PC-3 (cell line): ENCODE data around the gene SLCO2B1. TPM values are rescaled to one million over a fixed set of nuclear protein-coding genes. Genes with fewer than 3 reads are reported as not detected.

Experiments used
- ATAC-seq: fragments of 200-7000 bp; cut with Tn5 transposase; 2 replicates; pipeline ENCODE4 v1.9.1; 2020; ENCODE audit warnings: mild to moderate bottlenecking, moderate library complexity
- BruUV-seq: library from RNA; stranded (reverse); fragments of 400-500 nt; replicated peaks from 2 replicates; lab custom pipeline; 2021; lab: Mats Ljungman, UMichigan
- CTCF ChIA-PET: fragments of 300-600 bp; sonication (Branson Sonifier 250); formaldehyde crosslinking; loops from one replicate; lab custom pipeline; 2022; ENCODE audit warnings: antibody characterized with exemption; lab: Charles Lee
- POLR2A ChIA-PET: fragments of 300-600 bp; sonication (Branson Sonifier 250); formaldehyde crosslinking; loops from one replicate; lab custom pipeline; 2022; ENCODE audit warnings: antibody characterized with exemption; ENCODE audit not compliant: unreplicated experiment; lab: Charles Lee
- DNase-seq: peaks from one replicate; pipeline ENCODE4 v3.0.0-alpha.2; 2015
- H2AFZ ChIP-seq: fragments of 300-600 bp; sonication (generic); 2 replicates; pipeline ENCODE4 v1.6.0; 2016; ENCODE audit warnings: antibody characterized with exemption, low read length
- H3F3A ChIP-seq: fragments of 300-600 bp; sonication (generic); one replicate; pipeline ENCODE4 v1.6.0; 2017; ENCODE audit warnings: antibody characterized with exemption, low read length, control low read depth, mild to moderate bottlenecking; ENCODE audit not compliant: unreplicated experiment
- H3K27ac ChIP-seq: fragments of 300-600 bp; sonication (generic); 2 replicates; pipeline ENCODE4 v1.5.1; 2016; ENCODE audit warnings: mild to moderate bottlenecking, low read length
- H3K27me3 ChIP-seq: fragments of 300-600 bp; sonication (generic); 2 replicates; pipeline ENCODE4 v1.6.1; 2016; ENCODE audit warnings: low read length, mixed read lengths
- H3K36me3 ChIP-seq: fragments of 300-600 bp; sonication (generic); 2 replicates; pipeline ENCODE4 v1.6.1; 2016; ENCODE audit warnings: low read depth, mixed run types, low read length, mixed read lengths
- H3K4me1 ChIP-seq: fragments of 300-600 bp; sonication (generic); 2 replicates; pipeline ENCODE4 v1.5.1; 2016; ENCODE audit warnings: low read length; ENCODE audit not compliant: insufficient read depth
- H3K4me2 ChIP-seq: fragments of 300-600 bp; sonication (generic); 2 replicates; pipeline ENCODE4 v1.6.0; 2016; ENCODE audit warnings: low read length
- H3K4me3 ChIP-seq: fragments of 300-600 bp; sonication (generic); 2 replicates; pipeline ENCODE4 v1.5.1; 2016; ENCODE audit warnings: mild to moderate bottlenecking, low read length, mixed read lengths
- H3K79me2 ChIP-seq: fragments of 300-600 bp; sonication (generic); 2 replicates; pipeline ENCODE4 v1.6.1; 2017; ENCODE audit warnings: low read length, mixed read lengths
- H3K9ac ChIP-seq: fragments of 300-600 bp; sonication (generic); 2 replicates; pipeline ENCODE4 v1.6.0; 2016; ENCODE audit warnings: mild to moderate bottlenecking, low read length
- H3K9me2 ChIP-seq: fragments of 300-600 bp; sonication (generic); replicated peaks from 2 replicates; pipeline ENCODE4 v1.6.1; 2016; ENCODE audit warnings: mixed run types, low read length, mixed read lengths
- H3K9me3 ChIP-seq: fragments of 300-600 bp; sonication (generic); 2 replicates; pipeline ENCODE4 v1.6.1; 2016; ENCODE audit warnings: low read length, mixed read lengths
- H4K20me1 ChIP-seq: fragments of 300-600 bp; sonication (generic); 2 replicates; pipeline ENCODE4 v1.6.1; 2016; ENCODE audit warnings: low read length, mixed read lengths
- EZH2 ChIP-seq: fragments of 300-600 bp; sonication (generic); IDR thresholded peaks from one replicate; pipeline ENCODE4 v1.6.1; 2017; ENCODE audit warnings: antibody characterized with exemption, mild to moderate bottlenecking, low read length; ENCODE audit not compliant: unreplicated experiment
- EZH2phosphoT487 ChIP-seq: fragments of 300-600 bp; sonication (generic); IDR thresholded peaks from 2 replicates; pipeline ENCODE4 v1.6.1; 2018; ENCODE audit warnings: mild to moderate bottlenecking, antibody characterized with exemption, low read length, borderline replicate concordance
- intact Hi-C: fragments of 100-400 bp; cut with micrococcal nuclease; formaldehyde crosslinking; loops from 2 replicates; pipeline ENCODE4 v1.9.0; 2023
- total RNA-seq: library from RNA; depleted of rRNA; stranded (reverse); fragments of >200 nt; gene quantifications from 2 replicates; pipeline ENCODE4 v1.2.3, GENCODE V29; 2014
- TF ChIP-seq, protein P1 (sequence below): fragments of 300-600 bp; sonication (generic); conservative IDR thresholded peaks from 2 replicates; pipeline ENCODE4 v1.5.1; 2017; ENCODE audit warnings: antibody characterized with exemption, low read depth, mild to moderate bottlenecking, low read length

Gene SLCO2B1
- total RNA-seq, 1 experiment from 2014 or later: not detected

DNA sequence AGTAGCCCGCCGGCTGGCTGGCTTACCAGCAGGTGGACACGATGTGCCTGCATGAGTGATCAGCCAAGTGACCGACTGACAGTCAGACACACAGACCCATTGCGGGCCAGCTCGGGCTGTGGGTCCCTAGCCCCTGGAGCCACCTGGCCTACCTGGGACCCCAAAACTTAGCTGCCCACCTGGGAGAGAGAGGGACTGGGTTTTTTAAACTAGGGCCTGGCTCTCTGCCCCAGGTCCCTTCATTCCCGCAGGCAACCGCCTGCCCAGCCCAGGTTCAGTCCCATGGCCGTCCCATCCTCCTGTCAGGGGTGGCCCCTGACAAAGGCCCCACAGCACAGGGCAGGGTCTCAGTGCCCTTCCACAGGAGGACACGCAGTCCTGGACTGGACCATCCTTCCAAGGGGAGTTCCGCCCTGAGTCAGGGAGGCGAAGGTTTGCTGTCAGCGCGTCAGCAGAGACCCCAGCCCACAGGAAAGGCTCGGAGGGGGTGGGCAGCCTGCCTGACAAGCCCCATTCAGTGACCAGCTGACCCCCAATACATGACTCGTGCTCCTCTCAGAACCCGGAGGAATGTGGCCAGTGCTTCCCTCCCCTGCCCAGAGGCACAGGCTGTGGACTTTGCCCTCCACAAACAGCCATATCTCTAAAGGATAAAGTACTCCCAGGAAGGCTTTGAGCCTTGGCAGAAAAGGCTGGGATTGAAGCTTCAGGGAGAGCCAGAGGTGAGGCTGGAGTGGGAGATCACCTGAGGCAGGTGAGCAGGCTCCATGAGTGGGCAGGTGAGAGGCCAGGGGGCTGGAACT, 8.4 kb downstream of the SLCO2B1 start:
- DNase-seq (no peak), ATAC-seq (no peak)
- Histone ChIP-seq H4K20me1 (no peaks in the 10 kb centered on the region), H2AFZ (no peak overlapping the region), H3K9me2 (no peaks in the 10 kb centered on the region), H3F3A (no peaks in the 10 kb centered on the region), H3K4me2 (no peak overlapping the region), H3K79me2 (no peaks in the 10 kb centered on the region), H3K4me1 (no peaks in the 10 kb centered on the region), H3K4me3 (no peak overlapping the region), H3K9me3 (no peaks in the 10 kb centered on the region), H3K27me3 (peaks cover 45% of the 10 kb centered on the region), H3K36me3 (no peaks in the 10 kb centered on the region), H3K27ac (no peak overlapping the region), H3K9ac (no peak overlapping the region)
- no TSS peak for BruUV-seq
- ChIA-PET CTCF (interaction anchor here (0.5 kb wide), 1 partner anchor 14 kb away, joined by 3 read pairs; no protein-coding TSS in a partner anchor), POLR2A (no interaction called here)
- intact Hi-C loops: no loop called here
- TF ChIP-seq EZH2phosphoT487: no peak
- TF ChIP-seq, protein P1, sequence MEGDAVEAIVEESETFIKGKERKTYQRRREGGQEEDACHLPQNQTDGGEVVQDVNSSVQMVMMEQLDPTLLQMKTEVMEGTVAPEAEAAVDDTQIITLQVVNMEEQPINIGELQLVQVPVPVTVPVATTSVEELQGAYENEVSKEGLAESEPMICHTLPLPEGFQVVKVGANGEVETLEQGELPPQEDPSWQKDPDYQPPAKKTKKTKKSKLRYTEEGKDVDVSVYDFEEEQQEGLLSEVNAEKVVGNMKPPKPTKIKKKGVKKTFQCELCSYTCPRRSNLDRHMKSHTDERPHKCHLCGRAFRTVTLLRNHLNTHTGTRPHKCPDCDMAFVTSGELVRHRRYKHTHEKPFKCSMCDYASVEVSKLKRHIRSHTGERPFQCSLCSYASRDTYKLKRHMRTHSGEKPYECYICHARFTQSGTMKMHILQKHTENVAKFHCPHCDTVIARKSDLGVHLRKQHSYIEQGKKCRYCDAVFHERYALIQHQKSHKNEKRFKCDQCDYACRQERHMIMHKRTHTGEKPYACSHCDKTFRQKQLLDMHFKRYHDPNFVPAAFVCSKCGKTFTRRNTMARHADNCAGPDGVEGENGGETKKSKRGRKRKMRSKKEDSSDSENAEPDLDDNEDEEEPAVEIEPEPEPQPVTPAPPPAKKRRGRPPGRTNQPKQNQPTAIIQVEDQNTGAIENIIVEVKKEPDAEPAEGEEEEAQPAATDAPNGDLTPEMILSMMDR: no peak
- TF ChIP-seq EZH2: no peak

DNA sequence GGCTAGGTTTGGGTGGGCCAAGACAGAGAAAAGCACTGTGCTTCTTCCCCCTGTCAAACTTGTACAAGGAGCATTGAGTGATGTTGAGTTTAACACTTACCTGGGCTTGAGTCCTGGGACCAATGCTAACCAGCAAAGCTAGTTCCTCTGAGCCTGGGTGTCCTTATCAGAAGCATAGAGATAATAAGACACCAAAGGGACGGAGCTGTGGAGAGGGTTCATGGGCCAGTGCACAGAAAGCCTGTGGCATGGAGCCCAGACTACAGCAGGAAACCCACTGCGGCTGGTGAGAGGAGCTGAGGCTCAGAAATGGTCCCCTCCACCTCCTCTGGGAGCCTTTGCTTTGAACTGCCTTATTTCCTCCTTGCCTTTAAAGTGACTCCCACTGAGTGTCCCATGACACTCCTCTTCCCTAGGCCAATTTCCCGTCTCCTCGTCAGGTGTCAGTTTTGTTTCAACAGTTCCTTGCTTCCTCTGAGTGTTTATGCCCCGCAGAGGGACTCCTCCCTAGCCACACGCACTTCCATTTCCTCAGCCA, 9.4 kb downstream of the SLCO2B1 start:
- Histone ChIP-seq H3K9ac (no peak overlapping the region), H3K4me1 (no peaks in the 10 kb centered on the region), H3K79me2 (no peaks in the 10 kb centered on the region), H3K9me2 (no peaks in the 10 kb centered on the region), H3K36me3 (no peaks in the 10 kb centered on the region), H2AFZ (no peak overlapping the region), H4K20me1 (no peaks in the 10 kb centered on the region), H3K27me3 (peaks cover 51% of the 10 kb centered on the region), H3F3A (no peaks in the 10 kb centered on the region), H3K4me2 (no peak overlapping the region), H3K9me3 (no peaks in the 10 kb centered on the region), H3K27ac (no peak overlapping the region), H3K4me3 (no peak overlapping the region)
- no peak for ATAC-seq
- intact Hi-C loops: no loop called here
- BruUV-seq: no TSS peak
- no peak for DNase-seq
- TF ChIP-seq, protein P1: no peak
- no peak for TF ChIP-seq EZH2phosphoT487
- TF ChIP-seq EZH2: no peak
- POLR2A ChIA-PET: no interaction called here
- CTCF ChIA-PET: no interaction called here

DNA sequence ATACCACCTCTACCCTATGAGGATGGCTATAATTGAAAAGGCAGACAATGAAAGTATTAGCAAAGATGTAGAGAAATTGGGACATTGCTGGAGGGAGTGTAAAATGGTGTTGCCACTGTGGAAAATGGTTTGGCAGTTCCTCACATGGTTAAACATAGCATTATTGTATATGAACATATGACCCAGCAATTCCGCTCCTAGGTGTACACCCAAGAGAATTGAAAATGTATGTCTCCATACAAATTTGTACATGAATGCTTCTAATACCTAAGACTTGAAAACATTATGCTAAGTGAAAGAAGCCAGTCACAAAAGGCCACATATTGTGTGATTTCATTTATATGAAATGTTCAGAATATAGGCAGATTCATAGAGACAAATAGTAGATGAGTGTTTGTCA, 10.0 kb downstream of the SLCO2B1 start:
- Histone ChIP-seq H3K9me3 (no peaks in the 10 kb centered on the region), H3K9me2 (no peaks in the 10 kb centered on the region), H4K20me1 (no peaks in the 10 kb centered on the region), H3K36me3 (no peaks in the 10 kb centered on the region), H3K27me3 (peaks cover 51% of the 10 kb centered on the region), H3K4me1 (no peaks in the 10 kb centered on the region), H3F3A (no peaks in the 10 kb centered on the region), H3K4me3 (no peak overlapping the region), H3K9ac (no peak overlapping the region), H3K27ac (no peak overlapping the region), H2AFZ (no peak overlapping the region), H3K4me2 (no peak overlapping the region), H3K79me2 (no peaks in the 10 kb centered on the region)
- ChIA-PET CTCF (no interaction called here), POLR2A (no interaction called here)
- DNase-seq (no peak), ATAC-seq (no peak)
- no TSS peak for BruUV-seq
- TF ChIP-seq, protein P1: no peak
- intact Hi-C loops: no loop called here
